HG02852 (cell line): ENCODE measurements around the gene PDK4.
"Not testable (repeated sequence)": the region's sequence is repeated elsewhere in the genome, so short reads cannot be mapped to it uniquely, and the experiment has no call there.

Source experiments
- ATAC-seq: cut with Tn5 transposase; IDR thresholded peaks from one replicate; pipeline ENCODE4 v1.9.1; 2021; ENCODE audit warnings: mild to moderate bottlenecking, moderate library complexity; ENCODE audit not compliant: unreplicated experiment

Gene PDK4

GRCh38 chr7:95578299-95578855 lies 17.9 kb downstream of the PDK4 start:
- ATAC-seq: no peak

- no peak for ATAC-seq
Observed at GRCh38 chr7:95577137-95577536, 19.2 kb downstream of the PDK4 start.

GRCh38 chr7:95569720-95570119 lies 26.6 kb downstream of the PDK4 start:
- no peak for ATAC-seq

DNA sequence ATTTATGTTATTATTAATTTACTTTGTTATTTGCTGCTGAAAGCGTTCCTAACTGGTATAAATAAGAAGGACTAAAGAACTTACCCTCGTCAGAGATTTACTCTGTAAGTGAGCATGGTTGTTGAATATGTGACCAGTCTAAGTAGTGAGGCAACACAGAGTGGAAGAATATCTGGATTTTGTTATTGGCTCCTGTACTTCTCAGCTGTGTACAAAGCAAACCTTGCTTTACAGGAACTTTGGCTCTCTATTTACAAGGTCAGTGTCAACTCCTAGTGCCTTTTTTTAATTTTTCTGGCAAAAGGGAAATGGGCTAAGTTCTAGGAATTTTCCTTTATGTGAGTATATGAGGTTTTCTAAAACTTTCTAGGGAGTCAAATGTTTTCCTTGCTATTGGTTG lies 35.6 kb downstream of the PDK4 start:
- ATAC-seq: no peak

DNA sequence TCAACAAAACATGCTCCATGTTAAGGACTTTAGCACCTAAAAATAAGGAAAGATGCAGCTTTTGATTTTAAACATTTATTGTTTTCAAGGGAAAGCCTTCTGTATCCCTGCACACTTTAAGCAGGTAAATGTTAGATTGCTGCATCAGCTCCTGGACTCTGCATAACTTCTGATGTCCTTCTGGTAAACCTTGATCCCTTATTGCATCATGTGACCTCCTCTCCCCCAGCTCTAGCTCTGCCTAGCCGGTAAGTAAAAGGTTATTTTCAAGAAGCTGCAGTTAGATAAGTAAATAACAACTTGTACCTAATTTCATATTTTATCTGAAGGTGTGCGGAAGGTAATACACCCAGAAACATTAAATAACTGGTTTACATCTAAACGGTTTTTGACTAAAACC lies 37.5 kb downstream of the PDK4 start:
- no peak for ATAC-seq

- no peak for ATAC-seq
Observed at GRCh38 chr7:95556777-95557176, 39.5 kb downstream of the PDK4 start.

DNA sequence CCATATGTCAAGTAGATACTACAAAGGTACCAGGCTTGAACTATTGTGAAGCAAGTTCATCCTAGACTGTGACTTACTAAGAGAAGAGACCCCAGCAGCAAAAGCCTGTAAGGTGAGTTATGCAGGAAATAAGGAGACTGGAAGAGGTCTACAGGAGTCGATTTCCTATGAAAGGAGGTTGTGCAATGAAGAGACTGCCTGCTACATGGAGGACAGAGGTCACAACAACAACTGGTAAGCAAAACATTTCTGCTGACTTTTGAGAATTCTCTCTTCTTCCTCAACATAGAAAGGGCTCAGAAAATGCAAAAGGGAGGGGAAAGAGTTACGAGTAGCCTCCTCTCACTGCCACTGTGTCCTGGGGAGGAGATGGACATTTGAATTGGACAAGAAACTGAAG lies 42.4 kb downstream of the PDK4 start:
- ATAC-seq: no peak

DNA sequence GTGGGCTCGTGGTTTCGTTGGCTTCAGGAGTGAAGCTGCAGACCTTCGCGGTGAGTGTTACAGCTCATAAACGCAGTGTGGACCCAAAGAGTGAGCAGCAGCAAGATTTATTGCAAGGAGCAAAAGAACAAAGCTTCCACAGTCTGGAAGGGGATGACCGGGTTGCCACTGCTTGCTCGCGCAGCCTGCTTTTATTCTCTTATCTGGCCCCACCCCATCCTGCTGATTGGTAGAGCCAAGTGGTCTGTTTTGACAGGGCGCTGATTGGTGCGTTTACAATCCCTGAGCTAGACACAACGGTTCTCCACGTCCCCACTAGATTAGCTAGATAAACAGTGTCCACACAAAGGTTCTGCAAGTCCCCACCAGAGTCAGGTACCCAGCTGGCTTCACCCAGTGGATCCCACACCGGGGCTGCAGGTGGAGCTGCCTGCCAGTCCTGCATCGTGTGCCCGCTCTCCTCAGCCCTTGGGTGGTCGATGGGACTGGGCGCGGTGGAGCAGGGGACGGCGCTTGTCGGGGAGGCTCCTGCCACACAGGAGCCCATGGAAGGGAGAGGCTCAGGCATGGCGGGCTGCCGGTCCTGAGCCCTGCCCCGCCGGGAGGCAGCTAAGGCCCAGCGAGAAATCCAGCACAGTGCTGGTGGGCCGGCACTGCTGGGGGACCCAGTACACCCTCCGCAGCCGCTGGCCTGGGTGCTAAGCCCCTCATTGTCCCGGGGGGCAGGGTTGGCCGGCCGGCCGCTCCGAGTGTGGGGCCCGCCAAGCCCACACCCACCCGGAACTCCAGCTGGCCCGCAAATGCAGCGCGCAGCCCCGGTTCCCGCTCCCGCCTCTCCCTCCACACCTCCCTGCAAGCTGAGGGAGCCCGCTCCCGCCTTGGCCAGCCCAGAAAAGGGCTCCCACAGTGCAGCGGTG lies 44.0 kb downstream of the PDK4 start:
- ATAC-seq: not testable (repeated sequence)

GRCh38 chr7:95550546-95550945 lies 45.8 kb downstream of the PDK4 start:
- no peak for ATAC-seq

GRCh38 chr7:95549818-95550529 lies 46.3 kb downstream of the PDK4 start:
- ATAC-seq: no peak

- ATAC-seq: no peak
Observed at GRCh38 chr7:95547361-95548348, 48.7 kb downstream of the PDK4 start.

DNA sequence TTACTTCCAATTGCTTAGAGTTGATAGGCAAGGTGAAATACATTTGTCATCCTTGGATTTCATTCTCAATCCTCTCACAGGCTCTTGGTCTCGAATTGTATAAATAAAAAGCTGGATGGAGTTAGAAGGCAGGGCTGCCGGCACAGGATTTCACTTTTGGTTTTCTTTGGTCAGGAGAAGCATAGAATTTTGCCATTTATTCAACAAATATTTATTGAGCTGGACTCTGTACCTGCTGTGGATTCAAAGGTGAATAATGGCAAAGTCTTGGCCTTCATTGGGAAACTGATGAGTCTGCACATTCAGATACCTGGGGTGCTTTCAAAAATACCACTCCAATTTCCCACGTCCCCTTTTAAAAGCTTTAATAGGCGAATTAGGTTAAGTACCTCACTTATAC lies 49.7 kb downstream of the PDK4 start:
- ATAC-seq: no peak

- no peak for ATAC-seq
Observed at GRCh38 chr7:95545673-95546072, 50.6 kb downstream of the PDK4 start.

- no peak for ATAC-seq
Observed at GRCh38 chr7:95545007-95545615, 51.2 kb downstream of the PDK4 start.

- no peak for ATAC-seq
Observed at GRCh38 chr7:95544171-95544570, 52.1 kb downstream of the PDK4 start.

- no peak for ATAC-seq
Observed at GRCh38 chr7:95543312-95543711, 53.0 kb downstream of the PDK4 start.

DNA sequence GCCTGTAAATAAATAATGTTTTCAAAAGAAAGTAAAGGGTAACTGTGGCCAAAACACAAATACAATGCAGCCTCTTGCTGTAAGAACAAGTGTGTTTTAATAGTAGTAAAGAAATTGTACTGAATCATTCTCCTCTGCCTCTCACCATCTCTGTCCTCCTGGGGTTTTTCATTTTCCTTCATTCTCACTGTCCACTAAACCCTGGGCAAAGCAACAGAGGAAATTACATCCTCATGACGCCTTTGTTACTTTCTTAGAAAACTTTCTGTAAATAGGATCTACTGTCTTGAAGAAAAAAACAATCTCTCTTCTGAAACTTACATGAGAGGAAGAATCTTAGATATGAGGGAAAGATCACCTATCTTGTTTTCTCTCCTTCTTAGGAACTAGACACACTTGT lies 56.0 kb downstream of the PDK4 start:
- no peak for ATAC-seq

- ATAC-seq: no peak
Observed at GRCh38 chr7:95539426-95539825, 56.9 kb downstream of the PDK4 start.

DNA sequence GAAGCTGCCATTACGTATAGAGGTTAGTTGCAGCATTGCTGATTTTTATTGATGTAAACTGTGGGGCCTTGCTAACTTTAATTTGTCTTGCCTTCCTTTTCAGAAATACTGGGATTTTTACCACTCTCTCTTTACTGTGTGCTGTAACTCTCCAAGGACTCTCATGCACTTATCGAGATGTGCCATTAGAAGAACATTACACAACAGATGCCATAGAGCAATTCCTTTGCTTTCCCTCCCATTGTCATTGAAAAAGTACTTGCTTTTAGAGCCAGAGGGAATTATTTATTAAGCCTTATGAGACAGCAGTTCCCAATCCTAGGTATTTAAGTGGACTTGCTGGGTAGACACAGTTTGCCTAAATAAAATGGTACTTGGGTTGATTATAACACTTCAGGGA lies 58.8 kb downstream of the PDK4 start:
- no peak for ATAC-seq

DNA sequence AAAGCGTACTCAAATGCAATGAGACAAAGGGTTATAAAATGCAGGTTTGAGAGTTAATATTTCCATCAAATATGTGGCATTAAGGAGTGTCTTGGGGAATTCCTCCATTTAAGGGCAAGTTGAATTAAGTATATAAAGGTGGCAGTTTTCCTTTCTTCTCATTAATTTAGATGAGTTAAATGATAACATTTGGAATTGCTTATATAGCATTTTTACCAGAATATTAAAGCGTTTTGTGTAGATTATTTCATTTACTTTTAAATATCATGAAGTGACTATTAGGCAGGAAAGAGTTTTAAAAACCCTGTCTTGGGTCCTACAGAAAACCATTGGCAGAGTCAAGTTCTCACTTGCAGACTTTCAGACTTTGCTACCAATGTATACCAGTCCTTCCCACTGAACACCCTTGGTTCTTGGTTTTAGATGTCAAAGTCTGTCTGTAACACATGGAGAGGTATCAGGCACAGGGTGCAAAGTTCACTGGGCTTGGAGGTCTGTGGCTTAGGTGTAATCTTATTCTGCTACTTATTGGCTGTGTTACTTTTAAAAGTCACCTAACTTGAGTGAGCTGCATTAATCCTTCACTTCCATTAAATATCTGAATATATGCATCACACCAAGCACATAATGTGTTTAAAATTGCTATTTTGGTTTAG lies 59.5 kb downstream of the PDK4 start:
- no peak for ATAC-seq
